Measurements from ENCODE around the gene L3MBTL4. TPM values are rescaled to one million over a fixed set of nuclear protein-coding genes. Genes with fewer than 3 reads are reported as not detected.

L3MBTL4 gene
- polyA plus RNA-seq, 1 of the 3 experiments (the other 2 are of a cell fraction) = 0.02 TPM

GRCh38 chr18:6150430-6150829 lies 264.3 kb downstream of the L3MBTL4 start (continued):
- no peak for TF ChIP-seq POLR2AphosphoS5 (IDR thresholded peaks at IDR 0.05; ENCODE audit: low read depth, low read length)

- H3F3A ChIP-seq (replicated peaks; ENCODE audit: insufficient read depth) = no peaks in the 10 kb centered on the region
- no peaks in the 10 kb centered on the region for H4K20me1 ChIP-seq (ENCODE audit: insufficient read depth)
- H3K4me3 ChIP-seq (ENCODE audit: low read depth in 2 of 2, low read length in 1 of 2) = no peak overlapping the region
- no peaks in the 10 kb centered on the region for H3K9me3 ChIP-seq
- H3K4me2 ChIP-seq = no peak overlapping the region
- no peaks in the 10 kb centered on the region for H3K79me2 ChIP-seq (ENCODE audit: insufficient read depth)
- 72% methylated on average over 16 of the region's 16 CpGs for WGBS (ENCODE audit: low lambda C conversion rate)
- H3K27me3 ChIP-seq (ENCODE audit: insufficient read depth) = no peaks in the 10 kb centered on the region
- ChIA-PET CTCF (no interaction called here), POLR2A (no interaction called here)
- H3K9me2 ChIP-seq = no peaks in the 10 kb centered on the region
- DNase-seq = no peak
- H3K36me3 ChIP-seq (replicated peaks in 1 of 2; ENCODE audit: control insufficient read depth in 1 of 2, insufficient read depth in 2 of 2, low read length in 1 of 2) = no peaks in the 10 kb centered on the region
- no peak overlapping the region for H2AFZ ChIP-seq (ENCODE audit: low read depth)
- H3K9ac ChIP-seq = no peak overlapping the region
- no peak for TF ChIP-seq NRF1 (IDR thresholded peaks at IDR 0.05; ENCODE audit: low read depth, low read length)
- no peak for TF ChIP-seq MAX (IDR thresholded peaks at IDR 0.05; ENCODE audit: low read depth)
- TF ChIP-seq POLR2AphosphoS5 (IDR thresholded peaks at IDR 0.05; ENCODE audit: low read depth, low read length) = no peak
- no peak for TF ChIP-seq SMC3 (IDR thresholded peaks at IDR 0.05; ENCODE audit: low read depth, low read length)
- TF ChIP-seq TEAD4 (IDR thresholded peaks at IDR 0.05; ENCODE audit: borderline replicate concordance, insufficient read depth) = no peak
- TF ChIP-seq USF1 (IDR thresholded peaks at IDR 0.05; ENCODE audit: borderline replicate concordance, low read depth) = no peak
- TF ChIP-seq MEF2A (IDR thresholded peaks at IDR 0.05; ENCODE audit: borderline replicate concordance, low read depth) = no peak
- TF ChIP-seq FOXJ3 (CRISPR knock-in tag; IDR thresholded peaks at IDR 0.05) = no peak
- no peak for TF ChIP-seq CTCF (IDR thresholded peaks at IDR 0.05)
- no peak for TF ChIP-seq NFIC (IDR thresholded peaks at IDR 0.05; ENCODE audit: borderline replicate concordance)
- TF ChIP-seq ELF1 (IDR thresholded peaks at IDR 0.05) = no peak
- no peak for TF ChIP-seq USF2 (IDR thresholded peaks at IDR 0.05; ENCODE audit: borderline replicate concordance, low read depth, low read length)
- TF ChIP-seq RFX5 (IDR thresholded peaks at IDR 0.05; ENCODE audit: low read length) = no peak
- no peak for TF ChIP-seq PBX3 (IDR thresholded peaks at IDR 0.05)
- no peak for TF ChIP-seq ZBTB33 (IDR thresholded peaks at IDR 0.05; ENCODE audit: borderline replicate concordance, low read depth)
- no peak for TF ChIP-seq RAD21 (IDR thresholded peaks at IDR 0.05; ENCODE audit: low read length)
- no peak for TF ChIP-seq EZH2phosphoT487 (IDR thresholded peaks at IDR 0.05; ENCODE audit: borderline replicate concordance, low read depth)
- no peak for TF ChIP-seq GATA2 (CRISPR knock-in tag; IDR thresholded peaks at IDR 0.05)
- no peak for TF ChIP-seq RXRA (IDR thresholded peaks at IDR 0.05; ENCODE audit: borderline replicate concordance, low read depth)
- TF ChIP-seq TCF12 (IDR thresholded peaks at IDR 0.05) = no peak
- H3K4me1 ChIP-seq (ENCODE audit: control insufficient read depth in 1 of 2, insufficient read depth in 2 of 2, low read depth in 1 of 2, low read length in 1 of 2) = no peaks in the 10 kb centered on the region
- H3K27ac ChIP-seq (ENCODE audit: low read depth in 2 of 2, low read length in 1 of 2) = no peak overlapping the region
These were observed 268.4 kb downstream of the L3MBTL4 start for GRCh38 chr18:6146307-6146661.

Data from SK-N-SH (cell line).